ENCODE results near the gene MLLT10. TPM values are rescaled to one million over a fixed set of nuclear protein-coding genes. Genes with fewer than 3 reads are reported as not detected.

MLLT10 gene
- total and polyA plus RNA-seq, 4 donors, result 20.6 to 97.8 (median 35.7) TPM

- no peak overlapping the region for H3K4me3 ChIP-seq
- H3K27ac ChIP-seq (ENCODE audit: low read depth in 1 of 2, low read length in 1 of 2), result no peak overlapping the region
- H3K9me3 ChIP-seq (ENCODE audit: control insufficient read depth in 4 of 4, insufficient read depth in 3 of 4, low read length in 3 of 4), result no peaks in the 10 kb centered on the region
- no peaks in the 10 kb centered on the region for H3K27me3 ChIP-seq (ENCODE audit: control insufficient read depth in 3 of 3, insufficient read depth in 3 of 3, low read length in 2 of 3)
- DNase-seq (peak in 1 of 3 donors; percentile 56), ATAC-seq (ENCODE audit: insufficient read depth, low FRiP score) (no peak)
- no peak for TF ChIP-seq CTCF (IDR thresholded peaks at IDR 0.05; ENCODE audit: control extremely low read depth, extremely low read depth)
- H3K9ac ChIP-seq (ENCODE audit: insufficient read depth in 1 of 2, low read length in 2 of 2), result no peak overlapping the region
- WGBS, 2 donors, result 0 to 54% methylated on average over 1 of the region's 1 CpG
- no peaks in the 10 kb centered on the region for H3K36me3 ChIP-seq (ENCODE audit: control insufficient read depth in 4 of 4, insufficient read depth in 4 of 4, low read length in 4 of 4)
- peaks cover 0 to 34% (median 0%) of the 10 kb centered on the region in 5 donors for H3K4me1 ChIP-seq (ENCODE audit: control insufficient read depth in 5 of 5, insufficient read depth in 5 of 5, low read length in 5 of 5)
These were observed 3.4 kb upstream of the MLLT10 start for GRCh38 chr10:21530641-21531040.

GRCh38 chr10:21531164-21531563 lies 2.9 kb upstream of the MLLT10 start:
- DNase-seq (peak in 2 of 3 donors; percentile 42 to 48), ATAC-seq (ENCODE audit: insufficient read depth, low FRiP score) (no peak)
- H3K27ac ChIP-seq (ENCODE audit: low read depth in 1 of 2, low read length in 1 of 2), result peak overlapping the region in 1 of 2 donors; percentile 46
- WGBS, 2 donors, result 41 to 66% methylated on average over 1 of the region's 1 CpG
- no peaks in the 10 kb centered on the region for H3K9me3 ChIP-seq (ENCODE audit: control insufficient read depth in 4 of 4, insufficient read depth in 3 of 4, low read length in 3 of 4)
- no peaks in the 10 kb centered on the region for H3K36me3 ChIP-seq (ENCODE audit: control insufficient read depth in 4 of 4, insufficient read depth in 4 of 4, low read length in 4 of 4)
- no peak overlapping the region for H3K4me3 ChIP-seq
- no peak overlapping the region for H3K9ac ChIP-seq (ENCODE audit: insufficient read depth in 1 of 2, low read length in 2 of 2)
- H3K27me3 ChIP-seq (ENCODE audit: control insufficient read depth in 3 of 3, insufficient read depth in 3 of 3, low read length in 2 of 3), result no peaks in the 10 kb centered on the region
- TF ChIP-seq CTCF (IDR thresholded peaks at IDR 0.05; ENCODE audit: control extremely low read depth, extremely low read depth), result no peak
- H3K4me1 ChIP-seq (ENCODE audit: control insufficient read depth in 5 of 5, insufficient read depth in 5 of 5, low read length in 5 of 5), result peaks cover 0 to 37% (median 3%) of the 10 kb centered on the region in 5 donors

- 31 to 36% methylated on average over 10 of the region's 10 CpGs for WGBS, 2 donors
- peak overlapping the region; percentile 42 for H3K4me3 ChIP-seq
- no peak for TF ChIP-seq CTCF (IDR thresholded peaks at IDR 0.05; ENCODE audit: control extremely low read depth, extremely low read depth)
- H3K27me3 ChIP-seq (ENCODE audit: control insufficient read depth in 3 of 3, insufficient read depth in 3 of 3, low read length in 2 of 3), result no peaks in the 10 kb centered on the region
- no peaks in the 10 kb centered on the region for H3K9me3 ChIP-seq (ENCODE audit: control insufficient read depth in 4 of 4, insufficient read depth in 3 of 4, low read length in 3 of 4)
- H3K36me3 ChIP-seq (ENCODE audit: control insufficient read depth in 4 of 4, insufficient read depth in 4 of 4, low read length in 4 of 4), result peaks cover 0 to 4% (median 1%) of the 10 kb centered on the region in 4 donors
- H3K9ac ChIP-seq (ENCODE audit: insufficient read depth in 1 of 2, low read length in 2 of 2), result peak overlapping the region; percentile 51 to 98
- peaks cover 0 to 32% (median 3%) of the 10 kb centered on the region in 5 donors for H3K4me1 ChIP-seq (ENCODE audit: control insufficient read depth in 5 of 5, insufficient read depth in 5 of 5, low read length in 5 of 5)
- ATAC-seq (ENCODE audit: insufficient read depth, low FRiP score) (no peak), DNase-seq (no peak)
- peak overlapping the region; percentile 94 to 99 for H3K27ac ChIP-seq (ENCODE audit: low read depth in 1 of 2, low read length in 1 of 2)
These were observed 1.2 kb upstream of the MLLT10 start for GRCh38 chr10:21532694-21533466.

Measured in lung (tissue), 12 donors.